ENCODE measurements around the gene GMCL2.

The GMCL2 gene

GRCh38 chr5:178214160-178214803, 27.1 kb upstream of the GMCL2 start:
- no peak for TF ChIP-seq CTCF (IDR thresholded peaks at IDR 0.05; ENCODE audit: extremely low read depth, missing control alignments)
- DNase-seq (ENCODE audit: low spot score), result no peak

- no peak for TF ChIP-seq CTCF (IDR thresholded peaks at IDR 0.05; ENCODE audit: extremely low read depth, missing control alignments)
- no peak for DNase-seq (ENCODE audit: low spot score)
These were observed 26.6 kb upstream of the GMCL2 start for GRCh38 chr5:178213748-178214151.

GRCh38 chr5:178213003-178213461, 25.9 kb upstream of the GMCL2 start:
- DNase-seq (ENCODE audit: low spot score), result no peak
- no peak for TF ChIP-seq CTCF (IDR thresholded peaks at IDR 0.05; ENCODE audit: extremely low read depth, missing control alignments)

GRCh38 chr5:178212241-178213002, 25.3 kb upstream of the GMCL2 start:
- DNase-seq (ENCODE audit: low spot score), result no peak
- TF ChIP-seq CTCF (IDR thresholded peaks at IDR 0.05; ENCODE audit: extremely low read depth, missing control alignments), result no peak

- DNase-seq (ENCODE audit: low spot score), result no peak
- no peak for TF ChIP-seq CTCF (IDR thresholded peaks at IDR 0.05; ENCODE audit: extremely low read depth, missing control alignments)
These were observed 24.2 kb upstream of the GMCL2 start for GRCh38 chr5:178211095-178212048.

GRCh38 chr5:178210686-178211085, 23.5 kb upstream of the GMCL2 start:
- no peak for DNase-seq (ENCODE audit: low spot score)
- no peak for TF ChIP-seq CTCF (IDR thresholded peaks at IDR 0.05; ENCODE audit: extremely low read depth, missing control alignments)

Measured in GM20000 (cell line).